ENCODE results near the gene PEDS1. TPM values are rescaled to one million over a fixed set of nuclear protein-coding genes. Genes with fewer than 3 reads are reported as not detected.

PEDS1 gene
- total and polyA plus RNA-seq, 2 of the 8 experiments (the other 6 are each of a cell fraction or from before 2014, with no cell fraction given), result 28.9 to 75.9 TPM

- ChIA-PET POLR2A (ENCODE audit: partially characterized antibody) (interaction anchor here (6.9 kb wide), 1 partner anchor 15 kb away, joined by 40 read pairs; the partner anchor contains the start of gene PEDS1), CTCF (ENCODE audit: partially characterized antibody) (interaction anchor here (0.9 to 6.9 kb wide), 10 partner anchors 8 to 44 kb away, joined by 3 to 61 read pairs (median 4); partner anchors contain the start of gene PEDS1)
- no peak overlapping the region for H3K27ac ChIP-seq (ENCODE audit: low read depth, low read length)
- peaks cover 1 to 13% (median 4%) of the 10 kb centered on the region in 4 experiments for H3K4me1 ChIP-seq (replicated peaks in 1 of 4; ENCODE audit: control insufficient read depth in 3 of 4, insufficient read depth in 4 of 4, low read length in 3 of 4)
- H3K9ac ChIP-seq (replicated peaks in 1 of 4; ENCODE audit: extremely low read depth in 1 of 4, low read depth in 3 of 4, low read length in 3 of 4), result no peak overlapping the region
- no peak overlapping the region for H3K4ac ChIP-seq (replicated peaks; ENCODE audit: insufficient read length, low read depth, low read length)
- 94% methylated on average over 5 of the region's 5 CpGs; no CpG with 5 or more reads in 1 of the 2 experiments for WGBS, 2 experiments (ENCODE audit: extremely low coverage in 1 of 2, insufficient coverage in 1 of 2, insufficient read length in 1 of 2, insufficient replicate concordance in 2 of 2, low coverage in 1 of 2, low lambda C conversion rate in 2 of 2, missing lambda C conversion rate in 1 of 2)
- no peaks in the 10 kb centered on the region for H3K27me3 ChIP-seq (replicated peaks in 1 of 4; ENCODE audit: control insufficient read depth in 3 of 4, extremely low read depth in 1 of 4, insufficient read depth in 3 of 4, low read length in 3 of 4)
- no peak overlapping the region for H2BK20ac ChIP-seq (ENCODE audit: low read length)
- DNase-seq (ENCODE audit: low read depth in 1 of 2, low spot score in 2 of 2) (no peak), FAIRE-seq (no peak)
- H4K20me1 ChIP-seq (replicated peaks in 1 of 2; ENCODE audit: control insufficient read depth in 1 of 2, insufficient read depth in 2 of 2, low read length in 2 of 2), result peaks cover 9 to 34% of the 10 kb centered on the region in 2 experiments
- H3K79me1 ChIP-seq (ENCODE audit: low read depth, low read length), result peaks cover 25% of the 10 kb centered on the region
- H2BK15ac ChIP-seq (ENCODE audit: low read length), result no peak overlapping the region
- no peaks in the 10 kb centered on the region for H3K9me3 ChIP-seq (ENCODE audit: insufficient read depth in 2 of 2, low read depth in 1 of 2, low read length in 1 of 2)
- no peak overlapping the region for H3K56ac ChIP-seq (replicated peaks; ENCODE audit: insufficient read length, low read depth, low read length)
- no peak overlapping the region for H4K8ac ChIP-seq (ENCODE audit: extremely low read depth, insufficient read depth, low read length)
- H3K4me3 ChIP-seq (ENCODE audit: extremely low read depth in 1 of 4, insufficient read depth in 2 of 4, low read depth in 3 of 4, low read length in 4 of 4), result no peak overlapping the region
- H3K23ac ChIP-seq (ENCODE audit: insufficient read length), result no peak overlapping the region
- H3K14ac ChIP-seq (ENCODE audit: insufficient read length), result no peak overlapping the region
- H3K23me2 ChIP-seq (ENCODE audit: low read depth, low read length), result no peaks in the 10 kb centered on the region
- no peak overlapping the region for H4K5ac ChIP-seq (ENCODE audit: insufficient read length, low read depth, low read length)
- H3K79me2 ChIP-seq (ENCODE audit: control insufficient read depth in 1 of 2, insufficient read depth in 2 of 2, low read length in 2 of 2), result peaks cover 0 to 33% of the 10 kb centered on the region in 2 experiments; a peak in 1 of 4 replicates
- no peak overlapping the region for H2BK120ac ChIP-seq (replicated peaks; ENCODE audit: low read depth, low read length)
- H2BK12ac ChIP-seq (ENCODE audit: low read depth, low read length), result no peak overlapping the region
- H3K36me3 ChIP-seq (ENCODE audit: control insufficient read depth in 2 of 4, insufficient read depth in 4 of 4, low read length in 3 of 4), result peaks cover 4 to 27% (median 8%) of the 10 kb centered on the region in 4 experiments; a peak in 5 of 8 replicates
- H3K18ac ChIP-seq (ENCODE audit: extremely low read depth, low read length), result no peak overlapping the region
- H2AFZ ChIP-seq (ENCODE audit: low read length), result no peak overlapping the region
- 0 out of 2 replicates have a peak overlapping the region, but pooled peaks have one; percentile 7 for H2BK5ac ChIP-seq (ENCODE audit: low read depth, low read length)
- no peak overlapping the region for H4K91ac ChIP-seq (replicated peaks; ENCODE audit: insufficient read length, low read length)
- TF ChIP-seq POLR2A (IDR thresholded peaks at IDR 0.05; ENCODE audit: control extremely low read depth in 1 of 2, low read depth in 2 of 2, low read length in 2 of 2) (no peak), CEBPB (IDR thresholded peaks at IDR 0.05; ENCODE audit: low read depth, low read length) (0 out of 2 replicates have a peak, but pooled peaks have one; percentile 10)
- no peak overlapping the region for H2AK5ac ChIP-seq (ENCODE audit: low read depth, low read length)
- no peak overlapping the region; a peak in 1 of 4 replicates for H3K4me2 ChIP-seq (ENCODE audit: insufficient read depth in 1 of 2, low read depth in 2 of 2, low read length in 2 of 2)
These were observed 15.4 kb downstream of the PEDS1 start for GRCh38 chr20:50138120-50138478.
